GM19035 (cell line): ENCODE data around the gene UBE3A.

ENCODE experiments used
- ATAC-seq: cut with Tn5 transposase; IDR thresholded peaks from one replicate; pipeline ENCODE4 v1.9.1; 2021; ENCODE audit not compliant: unreplicated experiment

Gene UBE3A

GRCh38 chr15:25406846-25407245 is 32.0 kb downstream of the UBE3A start:
- ATAC-seq, result no peak

- no peak for ATAC-seq
Measured at GRCh38 chr15:25406261-25406660, 32.6 kb downstream of the UBE3A start.

- ATAC-seq, result no peak
Measured at GRCh38 chr15:25403771-25404170, 35.1 kb downstream of the UBE3A start.

GRCh38 chr15:25402342-25402741 is 36.5 kb downstream of the UBE3A start:
- no peak for ATAC-seq

- no peak for ATAC-seq
Measured at GRCh38 chr15:25401501-25401900, 37.3 kb downstream of the UBE3A start.

- ATAC-seq, result no peak
Measured at GRCh38 chr15:25397100-25397499, 41.7 kb downstream of the UBE3A start.

GRCh38 chr15:25394898-25395297 is 43.9 kb downstream of the UBE3A start:
- ATAC-seq, result no peak

GRCh38 chr15:25392806-25393205 is 46.0 kb downstream of the UBE3A start:
- ATAC-seq, result no peak

- ATAC-seq, result no peak
Measured at GRCh38 chr15:25391971-25392721, 46.7 kb downstream of the UBE3A start.

GRCh38 chr15:25385986-25386385 is 52.8 kb downstream of the UBE3A start:
- no peak for ATAC-seq

- ATAC-seq, result no peak
Measured at GRCh38 chr15:25381579-25381978, 57.2 kb downstream of the UBE3A start.

GRCh38 chr15:25378501-25378901 is 60.3 kb downstream of the UBE3A start:
- no peak for ATAC-seq

GRCh38 chr15:25375557-25375956 is 63.3 kb downstream of the UBE3A start:
- no peak for ATAC-seq

GRCh38 chr15:25374143-25374542 is 64.7 kb downstream of the UBE3A start:
- no peak for ATAC-seq

GRCh38 chr15:25372298-25372697 is 66.5 kb downstream of the UBE3A start:
- ATAC-seq, result no peak

GRCh38 chr15:25368850-25369249 is 70.0 kb downstream of the UBE3A start:
- ATAC-seq, result no peak

GRCh38 chr15:25366058-25366457 is 72.8 kb downstream of the UBE3A start:
- ATAC-seq, result no peak

GRCh38 chr15:25362545-25362944 is 76.3 kb downstream of the UBE3A start:
- no peak for ATAC-seq

GRCh38 chr15:25347707-25348106 is 91.1 kb downstream of the UBE3A start:
- no peak for ATAC-seq

GRCh38 chr15:25346371-25346770 is 92.5 kb downstream of the UBE3A start:
- ATAC-seq, result no peak

GRCh38 chr15:25345943-25346342 is 92.9 kb downstream of the UBE3A start:
- ATAC-seq, result no peak

- no peak for ATAC-seq
Measured at GRCh38 chr15:25342629-25343028, 96.2 kb downstream of the UBE3A start.

GRCh38 chr15:25339431-25339830 is 99.4 kb downstream of the UBE3A start:
- ATAC-seq, result no peak
